LHCN-M2 (cell line): ENCODE results near the gene SCGB1C2. TPM values are rescaled to one million over a fixed set of nuclear protein-coding genes. Genes with fewer than 3 reads are reported as not detected.
"Not testable (repeated sequence)": the region's sequence is repeated elsewhere in the genome, so short reads cannot be mapped to it uniquely, and the experiment has no call there.

ENCODE experiments used
- DNase-seq: peaks from one replicate; pipeline ENCODE4 v3.0.0-alpha.2; 2012; ENCODE audit warnings: low read depth
- total RNA-seq: library from RNA; depleted of rRNA; stranded (reverse); fragments of >200 nt; gene quantifications from 2 replicates; pipeline ENCODE4 v1.2.3, GENCODE V29; 2014

SCGB1C2 gene
- total RNA-seq, 1 experiment from 2014 or later, result not detected

- DNase-seq, result no peak
These were observed 11.4 kb downstream of the SCGB1C2 start for GRCh38 chr17:148757-149156.

GRCh38 chr17:149231-149630 is 11.9 kb downstream of the SCGB1C2 start:
- no peak for DNase-seq

GRCh38 chr17:149897-150584 is 12.7 kb downstream of the SCGB1C2 start:
- DNase-seq, result no peak

- DNase-seq, result no peak
These were observed 13.6 kb downstream of the SCGB1C2 start for GRCh38 chr17:151004-151403.

GRCh38 chr17:151886-152859 is 14.8 kb downstream of the SCGB1C2 start:
- DNase-seq, result peak; percentile 5

DNA sequence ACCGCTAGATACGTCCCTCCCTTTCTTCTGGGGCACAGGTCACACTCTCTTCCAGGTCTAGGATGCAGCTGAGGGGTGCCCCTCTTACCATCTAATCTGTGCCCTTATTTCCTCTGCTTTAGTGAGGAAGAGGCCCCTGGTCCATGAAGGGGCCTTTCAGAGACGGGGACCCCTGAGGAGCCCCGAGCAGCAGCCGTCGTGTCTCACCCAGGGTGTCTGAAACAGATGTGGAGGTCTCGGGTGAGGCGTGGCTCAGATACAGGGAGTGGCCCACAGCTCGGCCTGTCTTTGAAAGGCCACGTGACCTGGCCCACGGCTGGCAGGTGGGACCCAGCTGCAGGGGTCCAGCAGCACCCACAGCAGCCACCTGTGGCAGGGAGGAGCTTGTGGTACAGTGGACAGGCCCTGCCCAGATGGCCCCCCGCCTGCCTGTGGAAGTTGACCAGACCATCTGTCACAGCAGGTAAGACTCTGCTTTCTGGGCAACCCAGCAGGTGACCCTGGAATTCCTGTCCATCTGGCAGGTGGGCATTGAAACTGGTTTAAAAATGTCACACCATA is 15.6 kb downstream of the SCGB1C2 start:
- DNase-seq, result no peak

DNA sequence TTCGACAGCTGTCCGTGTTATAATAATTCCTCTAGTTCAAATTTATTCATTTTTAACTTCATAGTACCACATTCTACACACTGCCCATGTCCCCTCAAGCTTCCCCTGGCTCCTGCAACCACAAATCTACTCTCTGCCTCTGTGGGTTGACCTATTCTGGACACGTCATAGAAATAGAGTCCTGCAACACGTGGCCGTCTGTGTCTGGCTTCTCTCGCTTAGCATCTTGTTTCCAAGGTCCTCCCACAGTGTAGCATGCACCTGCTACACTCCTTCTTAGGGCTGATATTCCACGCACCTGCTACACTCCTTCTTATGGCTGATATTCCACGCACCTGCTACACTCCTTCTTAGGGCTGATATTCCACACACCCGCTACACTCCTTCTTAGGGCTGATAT is 16.5 kb downstream of the SCGB1C2 start:
- DNase-seq, result peak; percentile 6

- no peak for DNase-seq
These were observed 18.2 kb downstream of the SCGB1C2 start for GRCh38 chr17:155576-155975.

DNA sequence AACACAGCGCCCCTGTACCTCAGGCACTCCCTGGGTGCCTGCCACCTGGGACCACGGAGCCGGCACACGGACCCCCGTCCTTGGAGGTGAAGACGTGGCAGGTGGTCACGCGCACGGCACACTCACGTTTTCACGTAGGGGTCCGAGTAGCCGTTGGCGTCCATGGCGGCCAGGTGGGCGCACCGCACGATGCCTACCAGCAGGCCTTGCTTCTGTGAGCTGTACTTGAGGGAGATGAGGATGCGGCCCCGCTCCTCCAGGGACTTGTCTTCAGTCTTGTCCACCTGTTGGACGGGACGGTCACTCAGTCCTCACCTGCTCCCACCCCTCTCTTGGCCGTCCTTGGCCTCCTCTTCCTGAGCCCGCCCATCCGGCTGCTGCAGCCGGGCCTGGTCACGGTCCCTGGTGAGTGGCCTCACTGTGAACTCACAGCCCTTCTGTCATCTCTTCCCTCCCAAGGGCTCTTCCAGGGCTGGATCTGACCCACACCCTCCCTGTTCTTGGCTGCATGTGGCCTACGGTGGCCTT is 18.8 kb downstream of the SCGB1C2 start:
- DNase-seq, result no peak

DNA sequence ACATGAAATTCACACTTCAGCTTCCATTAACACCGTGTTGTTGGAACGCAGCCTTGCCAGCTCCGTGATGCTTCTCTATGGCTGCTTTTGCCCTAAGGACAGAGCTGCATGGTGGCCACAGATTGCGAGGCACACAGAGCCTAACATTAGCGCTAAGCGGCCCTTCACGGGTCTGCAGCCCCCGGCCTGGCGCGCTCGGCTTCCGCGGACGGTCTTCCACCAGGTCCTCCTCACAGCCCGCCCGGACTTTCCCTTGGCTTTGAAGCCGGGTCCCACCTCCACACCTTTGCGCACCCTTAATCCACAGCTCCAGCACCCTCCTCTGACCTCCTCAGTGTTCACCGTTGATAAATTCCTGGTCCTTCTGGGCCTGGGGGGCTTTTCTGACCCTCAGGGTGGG is 19.6 kb downstream of the SCGB1C2 start:
- DNase-seq, result no peak

DNA sequence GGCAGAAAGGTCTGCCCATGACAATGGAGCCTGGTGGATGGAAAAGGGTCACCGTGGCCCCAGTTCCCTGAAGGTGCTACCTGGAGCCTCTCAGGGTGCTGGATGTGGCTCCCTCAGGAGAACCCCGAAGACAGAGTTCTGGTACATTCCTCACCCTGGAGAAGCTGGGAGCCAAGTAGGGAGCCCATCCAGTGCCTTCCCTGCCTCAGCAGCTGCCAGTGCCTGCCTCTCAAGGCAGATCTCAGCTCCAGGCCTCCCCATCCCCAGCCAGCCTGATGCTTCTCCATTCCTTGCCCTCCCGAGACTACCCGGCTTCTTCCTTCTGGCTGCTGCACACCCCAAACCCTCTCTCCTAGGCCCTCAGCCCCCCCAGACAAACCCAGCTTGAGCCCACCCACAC is 20.5 kb downstream of the SCGB1C2 start:
- DNase-seq, result no peak

GRCh38 chr17:158379-158778 is 21.0 kb downstream of the SCGB1C2 start:
- DNase-seq, result no peak

DNA sequence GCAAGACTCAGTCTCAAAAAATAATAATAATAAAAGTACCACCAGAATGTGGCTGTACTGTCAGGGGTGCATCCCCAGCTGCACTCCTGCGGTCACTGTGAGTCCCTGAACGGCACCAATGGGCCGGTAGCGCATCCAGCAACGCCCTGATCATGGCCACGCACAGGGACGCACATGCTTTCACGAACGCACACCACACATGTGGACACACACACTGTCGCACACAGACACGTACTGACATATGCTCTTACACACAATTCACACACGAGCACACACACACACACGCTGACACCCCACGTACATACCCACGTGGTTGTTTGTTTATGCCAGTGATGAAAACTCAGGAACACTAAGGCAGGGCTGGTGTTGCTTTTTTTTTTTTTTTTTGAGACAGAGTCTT is 22.2 kb downstream of the SCGB1C2 start:
- DNase-seq, result no peak

- no peak for DNase-seq
These were observed 23.0 kb downstream of the SCGB1C2 start for GRCh38 chr17:160336-160735.

- no peak for DNase-seq
These were observed 24.1 kb downstream of the SCGB1C2 start for GRCh38 chr17:161481-161880.

GRCh38 chr17:162689-163088 is 25.3 kb downstream of the SCGB1C2 start:
- DNase-seq, result no peak

GRCh38 chr17:163514-164098 is 26.2 kb downstream of the SCGB1C2 start:
- DNase-seq, result peak; percentile 10

DNA sequence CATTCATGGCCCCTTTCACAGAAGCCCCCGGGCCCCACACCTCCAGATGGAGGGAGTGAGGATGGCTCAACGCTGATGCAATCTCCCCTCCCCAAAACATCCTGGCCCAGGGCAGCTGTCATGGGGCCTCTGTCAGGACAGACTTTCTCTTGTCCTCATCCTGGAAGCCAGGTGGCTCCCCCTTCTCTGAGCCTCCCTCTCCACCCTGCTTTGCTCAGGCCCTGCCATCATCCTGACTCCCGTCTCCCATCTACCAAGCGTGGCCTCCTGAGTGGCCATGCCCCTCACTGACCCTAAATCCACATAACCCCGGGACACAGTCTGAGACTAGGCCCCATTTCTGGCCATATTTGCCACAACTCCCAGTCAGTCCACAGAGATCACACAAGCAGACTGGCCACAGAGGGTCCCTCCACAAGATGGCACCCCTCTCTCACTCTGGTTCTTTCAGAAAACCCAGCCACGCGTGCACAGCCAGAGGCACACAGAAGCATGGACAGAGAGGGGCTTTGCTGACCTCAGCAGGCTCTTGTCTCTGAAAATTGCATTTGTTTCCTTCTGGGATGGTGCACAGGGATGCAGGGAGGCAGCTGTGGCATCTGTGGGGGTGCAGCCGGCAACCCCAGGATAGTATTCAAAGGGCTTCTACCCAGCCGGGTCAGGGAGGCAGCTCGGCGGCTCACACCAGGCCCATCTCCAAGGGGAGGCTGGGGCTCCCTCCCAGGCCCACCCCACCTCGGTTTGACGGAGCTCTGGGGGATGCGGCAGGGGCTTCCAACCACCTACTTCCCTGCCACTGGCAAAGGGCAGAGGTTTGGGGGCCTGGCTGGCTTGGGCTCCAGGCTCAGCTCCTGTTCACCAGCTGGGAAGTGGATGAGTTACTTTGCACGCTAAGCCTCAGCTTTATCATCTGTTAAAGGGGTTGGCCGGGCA is 27.2 kb downstream of the SCGB1C2 start:
- peak; percentile 18 for DNase-seq

DNA sequence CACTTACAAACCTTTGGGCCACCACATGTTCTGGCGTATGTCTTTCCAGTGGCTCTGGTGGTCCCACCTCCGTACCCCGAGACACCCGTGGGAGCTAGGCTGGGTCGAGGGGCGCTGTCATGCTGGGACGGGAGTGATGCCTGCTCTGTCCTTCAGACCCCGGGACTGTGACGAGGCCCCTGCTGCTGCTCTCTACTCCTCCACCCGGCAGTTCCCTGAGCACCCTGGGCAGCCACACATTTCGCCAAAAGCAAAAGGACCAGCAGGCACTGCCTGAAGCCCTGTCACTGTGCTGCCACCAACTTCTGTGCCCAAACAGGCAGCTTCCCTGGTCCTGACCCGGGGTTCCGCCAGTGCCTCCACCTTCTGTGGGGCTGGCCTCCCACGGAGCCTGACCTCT is 28.6 kb downstream of the SCGB1C2 start:
- DNase-seq, result no peak

GRCh38 chr17:168614-169013 is 31.2 kb downstream of the SCGB1C2 start:
- not testable (repeated sequence) for DNase-seq
